NCI-H524 (cell line): ENCODE results near the gene F5.

Source experiments
- DNase-seq, 2 experiments: peaks; one replicate each; lab custom pipeline; 2025; lab: John Stamatoyannopoulos, UW

The F5 gene

GRCh38 chr1:169586395-169587255 lies at the start of gene F5:
Gene F5 (minus strand): TSS chr1:169586481. CDS start chr1:169586386, 95 bp downstream.
- DNase-seq: peak; percentile 53 to 73

GRCh38 chr1:169634877-169635276 lies 48.6 kb upstream of the F5 start:
- no peak for DNase-seq

- no peak for DNase-seq
Measured at GRCh38 chr1:169634145-169634544, 47.9 kb upstream of the F5 start.

GRCh38 chr1:169631249-169631648 lies 45.0 kb upstream of the F5 start:
- no peak for DNase-seq

- DNase-seq: no peak
Measured at GRCh38 chr1:169630006-169630405, 43.7 kb upstream of the F5 start, which contains the start of gene SELP. Gene SELP (minus strand): TSS chr1:169630124. CDS start chr1:169630074, 50 bp downstream.

- no peak for DNase-seq
Measured at GRCh38 chr1:169624912-169625311, 38.6 kb upstream of the F5 start.

- no peak for DNase-seq
Measured at GRCh38 chr1:169624122-169624521, 37.8 kb upstream of the F5 start.

GRCh38 chr1:169623132-169623926 lies 37.0 kb upstream of the F5 start:
- DNase-seq: no peak

GRCh38 chr1:169620565-169620964 lies 34.3 kb upstream of the F5 start:
- DNase-seq: no peak

- DNase-seq: no peak
Measured at GRCh38 chr1:169618367-169618766, 32.1 kb upstream of the F5 start.

- no peak for DNase-seq
Measured at GRCh38 chr1:169615803-169616202, 29.5 kb upstream of the F5 start.

GRCh38 chr1:169610858-169611257 lies 24.6 kb upstream of the F5 start:
- DNase-seq: no peak

- DNase-seq: no peak
Measured at GRCh38 chr1:169610108-169610507, 23.8 kb upstream of the F5 start.

GRCh38 chr1:169608226-169608625 lies 21.9 kb upstream of the F5 start:
- DNase-seq: no peak

- no peak for DNase-seq
Measured at GRCh38 chr1:169604781-169605560, 18.7 kb upstream of the F5 start.

- peak in 1 of 2 experiments; percentile 46 for DNase-seq
Measured at GRCh38 chr1:169601096-169601881, 15.0 kb upstream of the F5 start.

- DNase-seq: no peak
Measured at GRCh38 chr1:169595764-169596711, 9.8 kb upstream of the F5 start.

GRCh38 chr1:169594391-169594790 lies 8.1 kb upstream of the F5 start:
- DNase-seq: no peak

- DNase-seq: no peak
Measured at GRCh38 chr1:169590932-169591331, 4.7 kb upstream of the F5 start.

- no peak for DNase-seq
Measured at GRCh38 chr1:169588785-169589485, 2.7 kb upstream of the F5 start.
